Right lobe of liver (tissue), 6 donors: Measurements from ENCODE around the gene VKORC1. TPM values are rescaled to one million over a fixed set of nuclear protein-coding genes. Genes with fewer than 3 reads are reported as not detected.
A peak's percentile ranks its signal among the peaks of the same experiment; 100 is the strongest.

Experiments
- ATAC-seq, 4 donors: fragments of 200-7000 bp; cut with Tn5 transposase; one replicate each; pipeline ENCODE4 v1.9.1; 2020; ENCODE audit warnings: mild to moderate bottlenecking in 4 of 4, moderate library complexity in 4 of 4
- DNase-seq, 3 donors: peaks; one replicate each; pipeline ENCODE4 v3.0.0-alpha.2; 2020
- H3K27ac ChIP-seq, 3 donors: fragments of 200-600 bp; one replicate each; pipeline ENCODE4 v1.8.0; 2022
- H3K27me3 ChIP-seq, 2 donors: fragments of 200-600 bp; one replicate each; pipeline ENCODE4 v1.8.0; 2022
- H3K36me3 ChIP-seq, 4 donors: fragments of 200-600 bp; sonication (generic) in 1 of 4; one replicate each; pipeline versions ENCODE4 v1.5.1 to v1.8.0; 2017 to 2022; ENCODE audit warnings: control low read depth in 1 of 4
- H3K4me1 ChIP-seq, 4 donors: fragments of 200-600 bp; sonication (generic) in 1 of 4; one replicate each; pipeline versions ENCODE4 v1.5.1 to v1.8.0; 2017 to 2022; ENCODE audit warnings: control low read depth in 1 of 4
- H3K4me3 ChIP-seq, 3 donors: fragments of 200-600 bp; one replicate each; pipeline ENCODE4 v1.8.0; 2022
- H3K9me3 ChIP-seq, 4 donors: fragments of 200-600 bp; sonication (generic) in 1 of 4; one replicate each; pipeline versions ENCODE4 v1.5.1 to v1.8.0; 2017 to 2022; ENCODE audit warnings: control low read depth in 1 of 4
- CTCF ChIP-seq, 4 donors: fragments of 200-600 bp in 3 of 4; fragments of 450-650 bp in 1 of 4; IDR thresholded peaks; one replicate each; pipeline versions ENCODE4 v1.5.1 to v1.8.0; 2016 to 2022; ENCODE audit warnings: antibody characterized with exemption in 4 of 4, mild to moderate bottlenecking in 2 of 4
- POLR2A ChIP-seq: fragments of 450-650 bp; IDR thresholded peaks from one replicate; pipeline ENCODE4 v1.6.1; 2017; ENCODE audit warnings: antibody characterized with exemption, mild to moderate bottlenecking
- WGBS: methylation state at CpG from one replicate; pipeline ENCODE4 v1.1.6; 2018; ENCODE audit warnings: low coverage, low lambda C conversion rate; ENCODE audit not compliant: insufficient coverage; ENCODE audit errors: missing lambda C conversion rate; 5-methylcytosine and 5-hydroxymethylcytosine counted together
- intact Hi-C, 2 donors: fragments of 100-400 bp; cut with DNase I; formaldehyde crosslinking; loops; one replicate each; pipeline versions ENCODE4 v1.11.2 to v1.14.1; 2022
- total RNA-seq, 6 experiments: library from RNA; depleted of rRNA in 2 of 6; stranded (reverse); fragments of >200 nt in 2 of 6; fragmentation: NEBNext Ultra II Directional in 3 of 6; extraction: Animal tissue kit (Norgen Biotek cat#: 25700) in 3 of 6; gene quantifications; one replicate each; pipeline versions ENCODE4 v1.1.0 to v1.2.4, GENCODE V29; 2016 to 2023
- donor health status: DM: no; HTN: yes; CAD: no.
- donor health status: DM: no; HTN: no; CAD: no.
- donor health status: DM: no; HTN: no; CAD: no.
- donor health status: DM: no; HTN: yes; CAD: no.
- donor health status: DM: no; HTN: yes; CAD: no.

Gene VKORC1
- total RNA-seq, 6 experiments from 2014 or later: 102 to 297 (median 199) TPM

GRCh38 chr16:31087481-31087880 is 7.1 kb downstream of the VKORC1 start:
- no peak for TF ChIP-seq CTCF (IDR thresholded peaks at IDR 0.05)
- TF ChIP-seq POLR2A: no peak
- peaks cover 0 to under 1% (median 0%) of the 10 kb centered on the region in 4 donors for H3K4me1 ChIP-seq
- ATAC-seq (no peak), DNase-seq (no peak)
- WGBS: 57% methylated on average over 1 of the region's 8 CpGs
- intact Hi-C loops: loop anchor here in 1 of 2 donors (10.0 kb wide), 1 partner anchor 103 kb away; the partner anchor contains the start of gene HSD3B7
- H3K4me3 ChIP-seq: no peak overlapping the region
- no peak overlapping the region for H3K27ac ChIP-seq
- H3K36me3 ChIP-seq: peaks cover 0 to 69% (median 33%) of the 10 kb centered on the region in 4 donors
- no peaks in the 10 kb centered on the region for H3K9me3 ChIP-seq
- no peaks in the 10 kb centered on the region for H3K27me3 ChIP-seq

DNA sequence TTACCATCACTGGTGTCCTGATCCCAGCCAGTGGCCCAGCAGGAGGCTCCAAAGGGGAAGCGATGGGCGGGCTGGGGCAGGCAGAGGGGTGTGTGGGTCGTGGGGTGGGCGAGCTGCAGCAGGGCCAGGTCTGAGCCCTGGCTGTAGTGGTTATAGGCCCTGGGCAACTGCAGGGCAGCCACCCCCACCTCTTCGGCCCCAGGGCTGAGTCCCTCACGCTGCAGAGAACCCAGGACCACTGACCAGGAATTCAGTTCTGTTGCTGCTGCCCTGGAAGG is 8.0 kb downstream of the VKORC1 start:
- Histone ChIP-seq H3K9me3 (no peaks in the 10 kb centered on the region), H3K4me3 (no peak overlapping the region), H3K4me1 (no peaks in the 10 kb centered on the region), H3K27me3 (no peaks in the 10 kb centered on the region), H3K36me3 (peaks cover 0 to 65% (median 29%) of the 10 kb centered on the region in 4 donors), H3K27ac (no peak overlapping the region)
- no CpG with 5 or more reads among the region's 6 CpGs for WGBS
- TF ChIP-seq CTCF (IDR thresholded peaks at IDR 0.05): no peak
- no peak for TF ChIP-seq POLR2A
- intact Hi-C loops: loop anchor here in 1 of 2 donors (10.0 kb wide), 1 partner anchor 102 kb away; the partner anchor contains the start of gene HSD3B7
- ATAC-seq: no peak
- no peak for DNase-seq

- intact Hi-C loops: loop anchor here in 1 of 2 donors (10.0 kb wide), 1 partner anchor 101 kb away; the partner anchor contains the start of gene HSD3B7
- TF ChIP-seq POLR2A: no peak
- no peak for DNase-seq
- WGBS: no CpG with 5 or more reads among the region's 18 CpGs
- Histone ChIP-seq H3K27ac (no peak overlapping the region), H3K4me3 (no peak overlapping the region), H3K9me3 (no peaks in the 10 kb centered on the region), H3K4me1 (no peaks in the 10 kb centered on the region), H3K27me3 (no peaks in the 10 kb centered on the region), H3K36me3 (peaks cover 0 to 60% (median 28%) of the 10 kb centered on the region in 4 donors)
- no peak for ATAC-seq
Observed at GRCh38 chr16:31085873-31086628, 8.5 kb downstream of the VKORC1 start.

- Histone ChIP-seq H3K36me3 (peaks cover 0 to 53% (median 26%) of the 10 kb centered on the region in 4 donors), H3K4me1 (no peaks in the 10 kb centered on the region), H3K27ac (no peak overlapping the region), H3K9me3 (no peaks in the 10 kb centered on the region), H3K27me3 (no peaks in the 10 kb centered on the region), H3K4me3 (no peak overlapping the region)
- no peak for TF ChIP-seq CTCF (IDR thresholded peaks at IDR 0.05)
- no peak for TF ChIP-seq POLR2A
- WGBS: 66% methylated on average over 7 of the region's 8 CpGs
- ATAC-seq: no peak
- intact Hi-C loops: loop anchor here in 1 of 2 donors (10.0 kb wide), 1 partner anchor 101 kb away; the partner anchor contains the start of gene HSD3B7
- no peak for DNase-seq
Observed at GRCh38 chr16:31085411-31085810, 9.2 kb downstream of the VKORC1 start.

- no peaks in the 10 kb centered on the region for H3K9me3 ChIP-seq
- DNase-seq (peak in 2 of 3 donors; percentile 30 to 51), ATAC-seq (peak in 2 of 4 donors; percentile 3)
- no peaks in the 10 kb centered on the region for H3K4me1 ChIP-seq
- intact Hi-C loops: loop anchor here in 1 of 2 donors (10.0 kb wide), 1 partner anchor 100 kb away; the partner anchor contains the start of gene HSD3B7
- H3K27me3 ChIP-seq: no peaks in the 10 kb centered on the region
- no CpG with 5 or more reads among the region's 16 CpGs for WGBS
- no peak for TF ChIP-seq CTCF (IDR thresholded peaks at IDR 0.05)
- no peak for TF ChIP-seq POLR2A
- H3K27ac ChIP-seq: no peak overlapping the region
- peaks cover 0 to 48% (median 27%) of the 10 kb centered on the region in 4 donors for H3K36me3 ChIP-seq
- H3K4me3 ChIP-seq: no peak overlapping the region
Observed at GRCh38 chr16:31084584-31085302, 9.9 kb downstream of the VKORC1 start.
